Measurements from ENCODE around the gene CDH16.

Gene CDH16

GRCh38 chr16:66881560-66881959 is 37.1 kb downstream of the CDH16 start:
- H3K4me3 ChIP-seq (ENCODE audit: low read depth, low read length): peak overlapping the region; percentile 94; the same call in 1 of the 2 replicates
- DNase-seq (ENCODE audit: low read depth): no peak
- TF ChIP-seq, protein P1, sequence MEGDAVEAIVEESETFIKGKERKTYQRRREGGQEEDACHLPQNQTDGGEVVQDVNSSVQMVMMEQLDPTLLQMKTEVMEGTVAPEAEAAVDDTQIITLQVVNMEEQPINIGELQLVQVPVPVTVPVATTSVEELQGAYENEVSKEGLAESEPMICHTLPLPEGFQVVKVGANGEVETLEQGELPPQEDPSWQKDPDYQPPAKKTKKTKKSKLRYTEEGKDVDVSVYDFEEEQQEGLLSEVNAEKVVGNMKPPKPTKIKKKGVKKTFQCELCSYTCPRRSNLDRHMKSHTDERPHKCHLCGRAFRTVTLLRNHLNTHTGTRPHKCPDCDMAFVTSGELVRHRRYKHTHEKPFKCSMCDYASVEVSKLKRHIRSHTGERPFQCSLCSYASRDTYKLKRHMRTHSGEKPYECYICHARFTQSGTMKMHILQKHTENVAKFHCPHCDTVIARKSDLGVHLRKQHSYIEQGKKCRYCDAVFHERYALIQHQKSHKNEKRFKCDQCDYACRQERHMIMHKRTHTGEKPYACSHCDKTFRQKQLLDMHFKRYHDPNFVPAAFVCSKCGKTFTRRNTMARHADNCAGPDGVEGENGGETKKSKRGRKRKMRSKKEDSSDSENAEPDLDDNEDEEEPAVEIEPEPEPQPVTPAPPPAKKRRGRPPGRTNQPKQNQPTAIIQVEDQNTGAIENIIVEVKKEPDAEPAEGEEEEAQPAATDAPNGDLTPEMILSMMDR (IDR thresholded peaks at IDR 0.05; ENCODE audit: low read depth, low read length, missing control alignments): no peak

DNA sequence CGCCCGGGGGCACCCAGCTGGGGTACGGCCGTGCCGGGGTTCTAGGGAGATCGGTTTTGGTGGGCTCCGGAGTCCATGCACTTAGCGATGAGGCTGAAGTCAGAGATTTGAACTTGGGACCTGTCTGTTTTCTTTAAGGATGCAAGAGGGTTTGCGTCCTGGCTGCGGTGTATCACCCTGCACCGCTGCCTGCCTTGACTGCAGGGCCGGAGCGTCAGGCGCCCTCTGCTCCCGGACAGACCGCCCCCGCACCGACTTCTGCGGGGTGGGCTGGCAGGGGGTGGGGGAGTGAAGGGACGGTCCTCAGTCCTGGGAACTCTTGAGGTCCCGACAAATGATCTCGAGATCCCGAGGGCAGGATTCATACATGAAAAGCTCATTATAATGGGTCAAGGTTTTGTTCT is 37.7 kb downstream of the CDH16 start:
- no peak for DNase-seq (ENCODE audit: low read depth)
- peak overlapping the region; percentile 94 for H3K4me3 ChIP-seq (ENCODE audit: low read depth, low read length)
- TF ChIP-seq, protein P1 (IDR thresholded peaks at IDR 0.05; ENCODE audit: low read depth, low read length, missing control alignments): no peak

- peak within 1 kb of the TSS; percentile 94 for H3K4me3 ChIP-seq (ENCODE audit: low read depth, low read length)
- DNase-seq (ENCODE audit: low read depth): peak; percentile 81
- TF ChIP-seq, protein P1 (IDR thresholded peaks at IDR 0.05; ENCODE audit: low read depth, low read length, missing control alignments): no peak
These were observed 38.2 kb downstream of the CDH16 start, which contains the start of gene PDP2 for GRCh38 chr16:66880288-66881013. PDP2 (plus strand) TSS chr16:66880515; CDS start chr16:66884285, 3,770 bp downstream.

DNA sequence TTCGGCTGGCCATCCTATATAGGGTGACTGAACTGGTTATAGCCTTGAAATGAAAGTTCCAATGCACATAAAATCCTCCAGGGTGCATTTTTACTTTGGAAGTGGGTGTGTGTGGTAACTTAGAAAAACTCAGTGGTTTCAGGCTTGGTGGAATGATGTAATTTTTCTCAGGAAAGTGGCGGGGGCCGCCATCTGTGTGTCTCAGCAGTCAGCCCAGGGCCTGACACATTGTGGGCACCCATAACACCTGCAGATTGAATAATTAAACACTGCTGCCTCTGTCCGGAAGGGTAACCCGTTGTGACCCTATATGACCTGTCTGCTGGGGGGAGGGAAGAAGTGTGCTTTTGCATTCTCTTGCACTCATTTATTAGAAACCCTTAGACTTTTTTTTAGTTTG is 40.6 kb downstream of the CDH16 start:
- TF ChIP-seq, protein P1 (IDR thresholded peaks at IDR 0.05; ENCODE audit: low read depth, low read length, missing control alignments): no peak
- DNase-seq (ENCODE audit: low read depth): no peak
- H3K4me3 ChIP-seq (ENCODE audit: low read depth, low read length): no peak overlapping the region

- H3K4me3 ChIP-seq (ENCODE audit: low read depth, low read length): no peak overlapping the region
- no peak for DNase-seq (ENCODE audit: low read depth)
These were observed 44.5 kb downstream of the CDH16 start for GRCh38 chr16:66874079-66874775.

DNA sequence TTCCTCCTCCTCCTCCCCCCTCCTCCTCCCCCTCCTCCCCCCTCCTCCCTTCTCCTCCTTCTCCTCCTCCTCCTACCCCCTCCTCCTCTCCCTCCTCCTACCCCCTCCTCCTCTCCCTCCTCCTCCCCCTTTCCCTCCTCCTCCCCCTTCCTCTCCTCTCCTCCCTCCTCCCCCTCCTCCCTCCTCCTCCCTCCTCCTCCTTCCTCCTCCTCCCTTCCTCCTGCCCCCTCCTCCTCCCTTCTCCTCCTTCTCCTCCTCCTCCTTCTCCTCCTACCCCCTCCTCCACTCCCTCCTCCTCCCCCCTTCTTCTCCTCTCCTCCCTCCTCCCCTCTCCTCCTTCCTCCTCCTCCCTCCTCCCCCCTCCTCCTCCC is 45.0 kb downstream of the CDH16 start:
- no peak overlapping the region for H3K4me3 ChIP-seq (ENCODE audit: low read depth, low read length)
- TF ChIP-seq, protein P1 (IDR thresholded peaks at IDR 0.05; ENCODE audit: low read depth, low read length, missing control alignments): no peak
- no peak for DNase-seq (ENCODE audit: low read depth)

More at GRCh38 chr16:66874079-66874775, 44.5 kb downstream of the CDH16 start:
- TF ChIP-seq, protein P1 (IDR thresholded peaks at IDR 0.05; ENCODE audit: low read depth, low read length, missing control alignments): no peak
